GM18526 (cell line): Measurements from ENCODE around the gene TBC1D22A.

ENCODE experiments used
- POLR2A ChIP-seq: IDR thresholded peaks from 3 replicates; pipeline ENCODE4 v1.6.1; 2011; ENCODE audit not compliant: insufficient read length; ENCODE audit errors: extremely low read depth

Gene TBC1D22A

DNA sequence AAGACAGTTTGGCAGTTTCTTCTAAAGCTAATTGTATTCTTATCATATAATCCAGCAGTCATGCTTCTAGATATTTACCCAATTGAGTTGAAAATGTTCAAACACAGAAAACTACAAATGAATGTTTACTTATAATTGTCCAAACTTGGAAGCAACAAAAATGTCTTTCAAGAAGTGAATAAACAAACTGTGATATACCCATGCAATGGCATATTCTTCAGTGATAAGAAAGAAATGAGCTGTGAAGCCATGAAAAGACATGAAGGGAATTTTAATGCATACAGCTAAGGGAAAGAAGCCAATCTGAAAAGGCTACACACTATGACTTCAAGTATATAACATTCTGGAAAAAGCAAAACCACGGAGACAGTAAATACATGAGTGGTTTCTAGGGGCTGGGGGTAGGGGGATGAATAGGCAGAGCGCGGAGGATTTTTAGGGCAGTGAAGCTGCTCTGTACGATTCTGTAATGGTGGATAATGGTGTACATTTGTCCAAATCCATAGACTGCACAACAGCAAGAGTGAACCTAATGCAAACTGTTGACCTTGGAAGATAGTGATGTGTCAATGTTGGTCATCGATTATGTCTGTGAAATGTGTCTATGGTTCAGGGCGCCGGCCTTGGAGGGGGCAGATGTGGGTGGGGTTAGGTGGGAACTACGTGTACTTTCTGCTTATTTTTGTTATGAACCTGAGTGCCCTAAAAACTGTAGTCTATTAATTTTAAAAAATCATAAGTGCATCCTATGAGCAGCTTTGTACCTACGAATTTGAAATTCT, 424.9 kb downstream of the TBC1D22A start:
- no peak for TF ChIP-seq POLR2A

- no peak for TF ChIP-seq POLR2A
Measured at GRCh38 chr22:47188261-47189055, 426.0 kb downstream of the TBC1D22A start.

GRCh38 chr22:47189056-47189916, 426.8 kb downstream of the TBC1D22A start:
- TF ChIP-seq POLR2A, result no peak

DNA sequence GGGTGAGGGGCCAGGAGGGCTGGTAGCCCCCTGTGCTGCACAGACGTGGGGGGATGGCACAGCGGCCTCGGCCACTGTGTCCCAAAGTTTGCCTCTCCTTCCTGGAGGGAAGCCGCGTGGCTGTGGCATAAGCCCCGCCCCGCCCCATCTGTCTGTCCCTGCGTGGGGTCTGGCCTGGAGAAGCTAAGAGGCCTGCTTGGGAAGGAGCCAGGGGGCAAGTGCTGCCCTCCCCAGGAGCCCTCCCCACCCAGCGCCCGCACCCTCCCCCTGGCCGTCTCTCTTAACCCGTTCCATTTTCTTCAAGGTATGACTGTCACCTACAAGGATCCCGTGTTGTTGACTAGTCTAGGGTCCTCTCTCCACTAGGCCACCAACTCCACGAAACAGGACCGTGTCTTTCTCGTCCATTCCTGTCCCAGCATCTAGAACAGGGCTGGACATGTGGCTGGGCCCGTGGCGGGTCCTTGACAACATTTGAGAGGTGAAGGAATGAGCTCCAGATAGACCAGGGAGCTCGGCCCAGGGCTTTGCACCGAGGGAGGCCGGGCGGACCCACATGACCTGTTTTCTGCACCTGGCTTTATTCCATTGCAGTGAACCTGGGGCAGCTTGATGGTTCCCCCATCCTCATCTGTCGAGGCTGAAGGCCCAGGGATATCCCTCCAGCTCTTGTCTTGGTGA, 428.0 kb downstream of the TBC1D22A start:
- no peak for TF ChIP-seq POLR2A

DNA sequence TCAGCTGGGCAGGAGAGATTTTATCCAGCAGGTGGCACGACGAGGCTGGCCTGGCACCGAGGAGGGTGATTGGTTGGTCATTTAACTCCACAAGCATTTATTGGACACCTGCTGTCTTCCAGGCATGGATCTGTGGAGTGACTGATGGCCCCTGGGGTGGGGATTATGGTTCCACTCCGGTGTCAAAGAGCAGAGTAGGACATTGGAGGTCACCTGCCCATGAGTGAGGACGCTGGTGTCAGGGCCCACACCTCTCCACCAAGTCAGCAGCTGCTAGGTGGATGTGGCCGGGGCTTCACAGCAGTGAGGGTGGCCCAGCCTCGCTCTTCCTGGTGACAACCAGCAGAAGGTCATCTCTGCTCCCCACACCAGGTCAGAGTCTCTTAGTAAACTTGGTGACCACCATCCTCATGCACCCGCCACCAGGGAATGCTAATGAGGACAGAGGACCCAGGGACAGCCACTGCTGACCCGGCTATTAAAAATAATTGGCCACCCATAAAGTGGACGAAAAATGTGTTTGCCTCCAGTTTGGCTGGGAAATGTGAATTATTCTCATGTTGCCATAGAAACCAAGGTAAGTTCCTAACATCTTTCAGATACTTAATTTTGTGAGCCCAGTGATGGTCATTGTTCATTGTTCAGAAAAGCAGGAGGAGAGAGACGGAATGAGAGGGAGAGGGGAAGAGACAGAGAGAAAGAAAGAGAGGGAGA, 428.7 kb downstream of the TBC1D22A start:
- TF ChIP-seq POLR2A, result no peak

GRCh38 chr22:47191671-47192650, 429.5 kb downstream of the TBC1D22A start:
- TF ChIP-seq POLR2A, result no peak

GRCh38 chr22:47192651-47193437, 430.4 kb downstream of the TBC1D22A start:
- TF ChIP-seq POLR2A, result no peak

DNA sequence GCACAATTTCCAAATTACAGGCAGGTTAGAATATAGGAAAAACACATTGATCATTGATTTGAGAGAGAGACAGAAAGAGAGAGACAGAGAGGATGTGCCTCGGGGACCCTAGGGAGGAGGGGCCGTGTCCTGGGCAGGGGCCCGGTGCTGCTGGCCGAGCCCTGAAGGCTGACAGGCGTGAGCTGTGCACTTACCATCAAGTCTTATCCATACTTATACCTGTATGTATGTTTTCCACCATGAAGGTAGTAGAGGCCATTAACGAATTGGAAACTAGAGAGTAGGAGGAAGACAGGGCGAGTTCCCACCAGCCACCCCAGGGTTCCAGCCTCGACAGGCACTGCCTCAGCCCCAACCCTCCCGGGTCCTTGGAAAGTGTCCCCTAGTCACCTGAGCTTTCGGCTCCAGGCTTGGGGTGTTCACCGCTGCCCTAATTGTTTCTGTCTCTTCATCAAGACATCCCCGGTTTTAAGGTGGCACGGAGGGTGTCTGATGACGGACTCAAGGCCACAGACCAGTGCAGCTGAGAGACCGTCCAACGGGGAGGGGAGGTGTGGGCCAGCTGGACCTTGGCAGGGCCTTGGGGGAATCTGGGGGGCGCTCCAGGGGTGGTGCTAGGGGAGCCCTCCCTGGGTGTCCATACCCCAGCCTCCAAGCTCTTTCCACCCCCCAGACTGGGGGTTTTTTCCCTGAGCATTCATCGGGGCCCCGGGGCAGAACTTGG, 431.3 kb downstream of the TBC1D22A start:
- TF ChIP-seq POLR2A, result no peak

DNA sequence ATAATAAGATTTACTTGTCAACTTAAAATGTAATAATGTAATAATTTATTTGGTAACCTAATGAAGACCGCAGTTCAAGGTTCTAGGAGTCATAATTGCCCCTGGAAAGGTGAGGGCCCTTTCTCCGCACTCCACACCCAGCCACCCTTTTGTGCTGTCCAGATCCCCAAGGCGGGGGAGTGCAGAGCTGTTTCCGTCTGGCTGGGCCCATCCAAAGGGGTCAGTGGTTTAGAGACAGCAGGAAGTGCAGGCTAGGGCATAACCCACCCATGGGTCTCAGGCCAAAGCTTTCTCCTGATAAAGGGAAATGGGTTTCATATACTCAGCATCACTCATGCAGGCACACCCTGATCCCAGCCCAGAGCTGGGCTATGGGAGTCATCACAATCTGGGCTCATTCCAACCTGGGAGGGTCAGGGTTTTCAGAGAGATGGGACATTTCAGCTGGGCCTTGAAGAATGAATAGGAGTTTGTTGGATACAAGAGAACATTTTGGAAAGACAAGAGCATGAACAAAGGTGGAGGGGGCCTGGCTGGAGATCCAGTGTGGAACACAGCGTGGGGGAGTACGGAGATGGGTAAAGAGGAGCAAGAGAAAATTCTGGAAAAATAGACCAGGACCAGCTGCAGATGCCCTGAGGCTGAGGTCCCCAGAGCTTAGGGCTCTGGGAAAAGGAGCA, 432.2 kb downstream of the TBC1D22A start:
- TF ChIP-seq POLR2A, result no peak

- TF ChIP-seq POLR2A, result no peak
Measured at GRCh38 chr22:47195156-47195483, 432.7 kb downstream of the TBC1D22A start.

- no peak for TF ChIP-seq POLR2A
Measured at GRCh38 chr22:47195484-47196165, 433.2 kb downstream of the TBC1D22A start.
